Motor neuron (in vitro differentiated cells): ENCODE results near the gene RSPH10B. TPM values are rescaled to one million over a fixed set of nuclear protein-coding genes. Genes with fewer than 3 reads are reported as not detected.
"Not testable (repeated sequence)": the region's sequence is repeated elsewhere in the genome, so short reads cannot be mapped to it uniquely, and the experiment has no call there.

Source experiments
- ATAC-seq, 8 experiments: fragments of 200-7000 bp; cut with Tn5 transposase; replicated peaks in 6 of 8; 2 replicates each; pipeline ENCODE4 v1.8.0; 2021; ENCODE audit warnings: mild to moderate bottlenecking in 8 of 8, moderate library complexity in 8 of 8
- H3K27ac ChIP-seq, 2 donors: fragments of 250-450 bp; sonication (Bioruptor Pico); 2 replicates each; pipeline ENCODE4 v1.9.0; 2021; ENCODE audit warnings: antibody characterized with exemption in 2 of 2, mild to moderate bottlenecking in 2 of 2, moderate library complexity in 1 of 2
- H3K4me1 ChIP-seq, 2 donors: fragments of 250-450 bp; sonication (Bioruptor Pico); replicated peaks in 1 of 2; 2 replicates each; pipeline ENCODE4 v1.6.1; 2021; ENCODE audit warnings: antibody characterized with exemption in 2 of 2, mild to moderate bottlenecking in 2 of 2, moderate library complexity in 1 of 2
- H3K4me3 ChIP-seq, 5 donors: fragments of 250-450 bp; sonication (Bioruptor Pico); 2 replicates each; pipeline ENCODE4 v1.9.0; 2021; ENCODE audit warnings: antibody characterized with exemption in 5 of 5, mild to moderate bottlenecking in 5 of 5, moderate library complexity in 4 of 5
- WGBS, 10 experiments: fragments of 450-650 bp; shearing (Covaris generic); methylation state at CpG; one replicate each; pipeline ENCODE4 v1.0.0; 2022; 5-methylcytosine and 5-hydroxymethylcytosine counted together
- in situ Hi-C, 9 experiments: fragments of 400-800 bp; cut with MboI; loops; one replicate each; pipeline ENCODE4 v1.15.0; 2021; ENCODE audit warnings: low sequenced_read_pairs in 9 of 9, low pct_unique_long_range_greater_than_20kb in 2 of 9; ENCODE audit not compliant: unreplicated experiment in 9 of 9
- total RNA-seq, 8 experiments: library from RNA; unstranded; fragments of 300-600 nt; gene quantifications; 2 replicates each; pipeline versions ENCODE4 v1.2.3 to v1.2.4, GENCODE V29; 2022

RSPH10B gene
- total RNA-seq, 8 experiments from 2014 or later, result 0.42 to 2.3 (median 0.62) TPM; not detected in 1

GRCh38 chr7:5904726-5905125 lies 65.8 kb downstream of the RSPH10B start:
- H3K4me1 ChIP-seq, in situ Hi-C loops, H3K27ac ChIP-seq, H3K4me3 ChIP-seq, ATAC-seq: not testable (repeated sequence)
- WGBS, 10 experiments, result 100% methylated on average over 3 of the region's 5 CpGs; no CpG with 5 or more reads in 9 of the 10 experiments

DNA sequence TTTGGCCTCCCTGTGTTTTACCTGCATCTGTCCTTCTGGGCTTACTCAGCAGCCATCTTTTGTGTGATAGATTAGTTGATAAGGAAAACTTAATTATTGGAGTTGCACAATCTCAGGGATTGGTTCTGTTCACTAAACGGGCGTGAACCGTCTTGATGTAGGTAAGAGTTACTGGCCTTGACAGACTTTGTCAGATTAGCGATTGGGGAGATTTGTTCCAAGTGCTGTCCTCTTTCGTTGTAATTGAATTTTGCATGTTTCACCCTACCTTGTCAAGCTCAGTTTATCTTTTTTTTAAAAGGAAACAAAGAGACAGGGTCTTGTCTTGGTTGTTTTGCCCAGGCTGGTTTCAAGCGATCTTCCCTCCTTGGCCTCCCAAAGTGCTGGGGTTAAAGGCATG lies 67.5 kb downstream of the RSPH10B start:
- H3K27ac ChIP-seq, ATAC-seq, H3K4me3 ChIP-seq, in situ Hi-C loops, H3K4me1 ChIP-seq: not testable (repeated sequence)
- WGBS, 10 experiments, result 81% methylated on average over 3 of the region's 6 CpGs; no CpG with 5 or more reads in 9 of the 10 experiments

DNA sequence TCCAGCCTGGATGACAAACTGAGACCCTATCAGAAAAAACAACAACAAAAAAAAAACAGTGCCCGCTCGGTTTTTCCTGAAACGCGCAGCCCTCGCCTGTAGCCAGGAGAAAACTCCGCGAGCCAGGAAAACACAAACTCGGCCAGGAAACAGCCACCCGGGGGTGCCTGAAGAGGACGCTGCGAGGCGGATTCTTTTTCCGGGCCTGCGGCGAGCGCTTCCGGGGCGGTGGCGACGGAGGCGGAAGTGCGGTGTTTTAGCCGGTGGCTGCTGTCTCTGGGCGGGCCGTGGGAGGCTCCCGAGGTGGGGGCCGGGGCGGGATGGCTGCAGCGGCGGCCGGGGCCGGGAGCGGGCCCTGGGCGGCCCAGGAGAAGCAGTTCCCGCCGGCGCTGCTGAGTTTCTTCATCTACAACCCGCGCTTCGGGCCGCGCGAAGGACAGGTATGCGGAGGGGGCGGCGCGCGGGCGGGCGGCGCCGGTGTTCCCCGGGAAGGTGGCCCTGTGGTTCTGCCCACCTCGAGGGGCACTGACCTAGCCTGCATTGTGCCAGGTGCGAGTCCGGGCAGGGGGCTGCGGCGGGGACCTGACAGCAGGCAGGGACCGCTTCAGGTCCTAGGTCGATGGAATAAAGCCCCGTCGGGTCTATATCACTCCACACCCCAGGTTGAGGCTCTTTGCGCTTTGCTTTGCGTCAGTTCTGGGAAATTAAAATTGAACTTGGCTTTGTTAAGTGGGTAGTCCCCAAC lies 71.8 kb downstream of the RSPH10B start, which contains the start of gene CCZ1:
TSS of gene CCZ1 (plus strand) at position 254 of the 745 bp plus-strand sequence. CDS start at position 321, 67 bp downstream.
- peak; percentile 89 to 95 (median 93) for ATAC-seq
- 0% methylated on average over 2 of the region's 64 CpGs; no CpG with 5 or more reads in 9 of the 10 experiments for WGBS, 10 experiments
- H3K4me1 ChIP-seq, in situ Hi-C loops, H3K27ac ChIP-seq: not testable (repeated sequence)
- peak within 1 kb of the TSS; percentile 31 to 48 (median 34) for H3K4me3 ChIP-seq

- H3K27ac ChIP-seq, in situ Hi-C loops, H3K4me3 ChIP-seq, H3K4me1 ChIP-seq: not testable (repeated sequence)
- 72 to 100% (median 95%) methylated on average over 1 to 2 of the region's 13 CpGs; no CpG with 5 or more reads in 6 of the 10 experiments for WGBS, 10 experiments
- peak in 5 of 8 experiments; percentile 19 to 70 (median 25) for ATAC-seq
Observed at GRCh38 chr7:5897369-5897919, 73.0 kb downstream of the RSPH10B start.

- 77 to 98% (median 91%) methylated on average over 4 to 8 of the region's 9 CpGs; no CpG with 5 or more reads in 4 of the 10 experiments for WGBS, 10 experiments
- Histone ChIP-seq H3K4me1 (no peaks in the 10 kb centered on the region), H3K27ac (no peak overlapping the region), H3K4me3 (no peak overlapping the region)
- ATAC-seq, result no peak
- in situ Hi-C loops, result no loop called here
Observed at GRCh38 chr7:5892498-5892897, 78.0 kb downstream of the RSPH10B start.

- H3K4me3 ChIP-seq, H3K27ac ChIP-seq, ATAC-seq, in situ Hi-C loops, H3K4me1 ChIP-seq: not testable (repeated sequence)
- WGBS, 10 experiments, result 71 to 100% (median 83%) methylated on average over 1 of the region's 2 CpGs; no CpG with 5 or more reads in 5 of the 10 experiments
Observed at GRCh38 chr7:5890244-5890643, 80.2 kb downstream of the RSPH10B start.

DNA sequence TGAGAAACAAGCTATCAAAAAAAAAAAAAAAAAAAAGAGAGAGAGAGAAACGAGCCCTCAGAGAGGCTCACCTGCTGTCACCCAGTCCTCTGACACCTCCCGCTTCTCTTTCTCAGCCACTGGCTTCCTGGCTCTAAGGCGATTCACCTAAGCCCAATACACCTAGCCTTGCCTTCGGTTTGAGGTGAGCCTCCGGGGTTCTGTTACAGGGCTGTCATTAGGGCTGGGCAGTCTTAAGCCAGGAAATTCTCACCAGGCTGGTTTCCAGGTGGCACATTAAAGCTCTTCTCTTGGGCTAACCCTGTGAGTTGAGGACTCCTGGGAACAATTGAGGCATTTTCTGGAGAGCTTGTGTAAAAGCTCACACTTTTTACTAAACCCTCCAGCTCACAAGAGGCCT lies 82.5 kb downstream of the RSPH10B start:
- H3K4me1 ChIP-seq, H3K27ac ChIP-seq, H3K4me3 ChIP-seq, in situ Hi-C loops, ATAC-seq: not testable (repeated sequence)
- 50 to 88% (median 78%) methylated on average over 2 to 3 of the region's 5 CpGs; no CpG with 5 or more reads in 5 of the 10 experiments for WGBS, 10 experiments

- H3K4me1 ChIP-seq, in situ Hi-C loops, H3K27ac ChIP-seq, H3K4me3 ChIP-seq, ATAC-seq: not testable (repeated sequence)
- 21 to 100% (median 75%) methylated on average over 1 to 5 of the region's 5 CpGs; no CpG with 5 or more reads in 3 of the 10 experiments for WGBS, 10 experiments
Observed at GRCh38 chr7:5884431-5884830, 86.1 kb downstream of the RSPH10B start.

- H3K4me3 ChIP-seq, H3K27ac ChIP-seq, in situ Hi-C loops, H3K4me1 ChIP-seq: not testable (repeated sequence)
- peak in 1 of 8 experiments; percentile 43 for ATAC-seq
- 13 to 100% (median 72%) methylated on average over 1 to 6 of the region's 6 CpGs for WGBS, 10 experiments
Observed at GRCh38 chr7:5880106-5880505, 90.4 kb downstream of the RSPH10B start.

GRCh38 chr7:5879591-5879990 lies 90.9 kb downstream of the RSPH10B start:
- H3K27ac ChIP-seq, H3K4me3 ChIP-seq, H3K4me1 ChIP-seq, in situ Hi-C loops: not testable (repeated sequence)
- WGBS, 10 experiments, result 25 to 92% (median 67%) methylated on average over 1 to 3 of the region's 3 CpGs; no CpG with 5 or more reads in 5 of the 10 experiments
- ATAC-seq, result peak in 1 of 8 experiments; percentile 59

Other genes with a start within 250 kb of the RSPH10B start
- gene RNF216, start 189.0 kb downstream of the RSPH10B start, total RNA-seq, result 10 to 100 TPM; 16.3 to 38.7 (median 23.1) TPM
- gene OCM, start 89.9 kb downstream of the RSPH10B start, total RNA-seq, result under 1 TPM in 4 of 8 experiments, not detected in 4; 0.37 to 0.76 (median 0.50) TPM
- gene CCZ1, start 72.0 kb downstream of the RSPH10B start, total RNA-seq, result 10 to 100 TPM; 36.4 to 79.8 (median 56.4) TPM
- 10 to 100 TPM; 20.1 to 37.5 (median 25.0) TPM for gene PMS2, start 38.4 kb upstream of the RSPH10B start, total RNA-seq
- gene AIMP2, start 38.6 kb upstream of the RSPH10B start, total RNA-seq, result 10 to 100 TPM; 20.7 to 73.5 (median 46.4) TPM
- 1 to 10 TPM in 7 of 8 experiments, under 1 TPM in 1; 0.71 to 3.6 (median 1.5) TPM for gene ANKRD61, start 60.7 kb upstream of the RSPH10B start, total RNA-seq
- 10 to 100 TPM; 29.8 to 60.4 (median 46.0) TPM for gene EIF2AK1, start 88.5 kb upstream of the RSPH10B start, total RNA-seq
- gene USP42, start 134.3 kb upstream of the RSPH10B start, total RNA-seq, result 1 to 10 TPM; 3.3 to 9.8 (median 8.4) TPM